SKM-1 treated with dmso at 0.1 percent for 144 hours (cell line): Measurements from ENCODE around the gene CHKB.
"Not testable (repeated sequence)": the region's sequence is repeated elsewhere in the genome, so short reads cannot be mapped to it uniquely, and the experiment has no call there.

ENCODE experiments used
- DNase-seq: peaks from one replicate; lab custom pipeline; 2025; ENCODE audit not compliant: unreplicated experiment; lab: John Stamatoyannopoulos, UW

The CHKB gene

GRCh38 chr22:50612528-50613221, 30.0 kb upstream of the CHKB start:
- DNase-seq, result no peak

- no peak for DNase-seq
Observed at GRCh38 chr22:50612168-50612527, 29.5 kb upstream of the CHKB start.

DNA sequence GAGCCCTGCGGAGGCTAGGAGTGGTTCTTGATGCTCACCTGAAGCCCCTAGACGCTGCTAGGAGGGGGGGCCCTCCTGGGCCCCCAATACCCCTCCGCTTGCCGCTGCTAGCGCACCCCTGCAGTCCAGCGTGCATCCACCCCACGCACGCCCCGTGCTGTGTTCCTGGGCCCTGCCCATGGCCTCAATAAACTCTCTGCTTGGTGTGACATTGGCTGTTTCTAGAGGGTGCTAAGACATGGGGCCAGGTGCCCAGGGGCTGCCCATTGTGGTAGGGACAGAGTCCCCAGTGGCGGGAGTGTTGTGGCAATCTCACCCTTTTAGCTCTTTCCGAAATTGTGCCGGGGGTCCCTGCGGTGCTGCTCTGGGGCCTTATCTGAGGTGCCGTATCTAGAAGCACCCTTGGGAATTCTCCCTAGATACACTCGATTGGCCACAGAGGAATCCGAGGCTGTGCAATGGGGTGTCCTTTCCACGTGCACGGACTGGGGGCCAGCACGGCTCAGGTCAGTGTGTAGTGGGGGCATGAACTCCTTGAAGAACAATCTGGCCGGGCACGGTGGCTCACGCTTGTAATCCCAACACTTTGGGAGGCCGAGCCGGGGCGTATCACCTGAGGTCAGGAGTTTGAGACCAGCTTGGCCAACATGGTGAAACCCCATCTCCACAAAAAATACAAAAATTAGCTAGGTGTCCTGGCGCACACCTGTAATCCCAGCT, 28.9 kb upstream of the CHKB start:
- no peak for DNase-seq

DNA sequence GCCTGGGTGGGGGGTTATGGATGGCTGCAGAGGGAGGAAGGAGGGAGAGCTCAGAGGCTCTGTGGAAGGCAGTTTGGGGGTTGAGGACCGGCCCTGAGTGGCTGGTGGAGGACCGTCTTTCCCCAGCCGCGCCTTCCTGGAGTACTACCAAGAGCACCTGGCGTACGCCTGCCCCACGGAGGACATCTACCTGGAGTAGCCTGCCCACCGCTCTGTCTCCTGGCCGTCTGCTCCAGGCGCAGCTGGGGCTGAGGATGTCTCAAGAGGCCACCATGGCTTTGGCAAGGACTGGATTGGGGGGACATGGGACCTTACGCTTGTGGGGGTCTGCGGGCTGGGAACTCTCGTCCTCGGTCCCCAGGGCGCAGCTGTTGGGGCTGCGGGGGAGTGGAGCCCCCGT, 27.9 kb upstream of the CHKB start:
- no peak for DNase-seq

GRCh38 chr22:50610041-50610451, 27.4 kb upstream of the CHKB start:
- no peak for DNase-seq

DNA sequence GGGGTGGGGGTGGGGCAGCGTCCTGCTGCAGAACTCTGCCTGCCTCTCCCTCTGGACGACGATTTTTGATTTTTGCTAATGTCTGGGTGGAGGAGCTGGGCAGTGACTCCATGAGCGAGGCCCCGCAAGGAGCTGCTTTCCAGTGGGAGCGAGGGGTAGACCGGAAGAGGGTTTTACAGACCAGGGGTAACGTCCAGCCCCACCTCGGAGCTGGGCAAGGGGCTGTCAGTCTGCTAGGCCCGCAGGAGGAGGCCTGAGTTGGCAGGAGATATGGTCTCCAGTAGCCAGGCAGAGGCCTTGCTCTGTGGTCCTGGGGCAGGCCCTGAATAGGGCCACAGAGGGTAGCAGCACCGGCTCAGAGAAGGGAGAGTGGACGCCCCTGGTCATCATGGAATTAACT, 26.9 kb upstream of the CHKB start:
- DNase-seq, result no peak

- DNase-seq, result no peak
Observed at GRCh38 chr22:50608996-50609395, 26.3 kb upstream of the CHKB start.

DNA sequence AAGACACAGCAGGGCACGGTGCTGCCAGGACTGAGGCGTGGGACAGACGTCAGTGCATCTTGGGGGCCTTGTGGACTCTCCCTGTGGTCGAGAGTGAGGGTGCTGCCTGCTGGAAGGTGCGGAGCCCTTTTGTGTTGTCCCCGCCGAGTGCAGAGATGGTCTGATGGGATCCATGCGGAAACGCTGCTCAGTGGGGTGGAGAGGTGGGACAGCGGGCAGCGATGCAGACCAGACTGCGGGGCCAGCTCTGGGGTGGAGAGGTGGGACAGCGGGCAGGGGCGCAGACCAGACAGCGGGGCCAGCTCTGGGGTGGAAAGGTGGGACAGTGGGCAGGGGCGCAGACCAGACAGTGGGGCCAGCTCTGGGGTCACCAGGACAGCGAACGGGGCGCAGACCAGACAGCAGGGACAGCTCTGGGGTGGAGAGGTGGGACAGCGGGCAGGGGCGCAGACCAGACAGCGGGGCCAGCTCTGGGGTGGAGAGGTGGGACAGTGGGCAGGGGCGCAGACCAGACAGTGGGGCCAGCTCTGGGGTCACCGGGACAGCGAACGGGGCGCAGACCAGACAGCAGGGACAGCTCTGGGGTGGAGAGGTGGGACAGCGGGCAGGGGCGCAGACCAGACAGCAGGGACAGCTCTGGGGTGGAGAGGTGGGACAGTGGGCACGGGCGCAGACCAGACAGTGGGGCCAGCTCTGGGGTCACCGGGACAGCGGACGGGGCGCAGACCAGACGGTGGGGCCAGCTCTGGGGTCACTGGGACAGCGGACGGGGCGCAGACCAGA, 25.6 kb upstream of the CHKB start:
- DNase-seq, result not testable (repeated sequence)

DNA sequence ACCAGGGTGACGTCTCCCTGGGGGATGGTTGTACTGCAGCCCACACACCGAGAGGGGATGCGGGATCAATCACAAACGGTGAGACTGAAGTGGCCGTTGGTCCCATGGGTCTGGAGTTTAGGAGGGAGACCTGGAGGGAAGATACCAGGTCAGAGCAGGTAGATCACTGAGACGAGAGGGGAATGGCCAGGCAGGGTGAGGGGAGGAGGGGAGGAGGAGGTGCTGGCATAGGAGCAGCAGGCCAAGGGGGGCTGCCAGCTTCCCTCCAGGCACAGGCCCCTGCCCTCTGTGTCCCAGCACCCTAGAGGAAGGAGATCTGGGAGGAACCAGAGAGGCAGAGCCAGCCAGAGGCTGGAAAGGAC, 25.0 kb upstream of the CHKB start:
- DNase-seq, result no peak

DNA sequence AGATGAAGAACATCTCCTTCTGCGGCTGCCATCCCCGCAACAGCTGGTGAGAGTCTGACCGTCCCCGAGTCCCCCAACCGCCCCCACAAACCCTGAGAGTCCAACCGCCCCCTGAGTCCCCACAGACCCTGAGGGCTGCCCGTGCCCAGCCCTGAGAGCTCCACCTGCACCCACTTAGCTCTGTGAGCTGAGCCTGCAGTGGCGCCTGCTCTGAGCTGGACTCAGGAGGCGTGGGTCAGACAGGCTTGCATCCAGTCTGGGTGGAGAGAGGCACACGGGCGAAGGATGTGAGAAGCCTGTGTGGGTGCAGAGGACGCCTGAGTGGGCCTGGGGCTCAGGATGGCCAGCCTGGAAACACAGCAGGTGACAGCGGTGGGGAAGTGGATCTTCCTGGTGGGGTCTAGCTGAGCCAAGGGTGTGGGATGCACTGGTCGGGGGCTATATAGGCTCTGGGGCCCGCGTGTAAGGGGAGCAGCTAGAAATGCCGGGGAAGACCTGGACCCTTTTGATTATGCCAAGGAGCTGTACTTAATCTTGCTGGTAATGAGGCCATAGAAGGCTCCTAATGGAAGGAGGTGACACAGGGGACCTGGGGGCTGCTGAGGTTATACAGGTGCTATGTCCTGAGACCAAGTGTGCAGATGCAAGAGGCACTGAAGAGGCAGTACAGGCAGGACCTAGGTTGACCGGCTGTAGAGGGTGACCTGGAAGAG, 24.5 kb upstream of the CHKB start:
- no peak for DNase-seq

GRCh38 chr22:50606165-50606945, 23.7 kb upstream of the CHKB start:
- no peak for DNase-seq

DNA sequence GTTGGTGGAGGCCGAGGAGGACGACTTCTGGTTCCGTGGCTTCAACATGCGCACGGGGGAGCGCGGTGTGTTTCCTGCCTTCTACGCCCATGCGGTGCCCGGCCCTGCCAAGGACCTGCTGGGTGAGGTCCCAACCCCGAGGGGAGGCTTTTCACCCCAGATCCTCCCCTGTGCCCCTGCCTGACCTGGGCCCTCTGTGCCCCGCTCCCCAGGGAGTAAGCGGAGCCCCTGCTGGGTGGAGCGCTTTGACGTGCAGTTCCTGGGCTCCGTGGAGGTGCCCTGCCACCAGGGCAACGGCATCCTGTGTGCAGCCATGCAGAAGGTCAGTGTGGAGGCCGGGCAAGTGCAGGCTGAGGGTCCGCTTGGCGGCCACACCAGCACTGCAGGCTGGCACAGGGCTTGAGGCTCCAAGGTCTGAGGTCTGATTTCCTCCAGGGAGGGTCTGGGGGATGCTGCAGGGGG, 23.0 kb upstream of the CHKB start:
- DNase-seq, result no peak

DNA sequence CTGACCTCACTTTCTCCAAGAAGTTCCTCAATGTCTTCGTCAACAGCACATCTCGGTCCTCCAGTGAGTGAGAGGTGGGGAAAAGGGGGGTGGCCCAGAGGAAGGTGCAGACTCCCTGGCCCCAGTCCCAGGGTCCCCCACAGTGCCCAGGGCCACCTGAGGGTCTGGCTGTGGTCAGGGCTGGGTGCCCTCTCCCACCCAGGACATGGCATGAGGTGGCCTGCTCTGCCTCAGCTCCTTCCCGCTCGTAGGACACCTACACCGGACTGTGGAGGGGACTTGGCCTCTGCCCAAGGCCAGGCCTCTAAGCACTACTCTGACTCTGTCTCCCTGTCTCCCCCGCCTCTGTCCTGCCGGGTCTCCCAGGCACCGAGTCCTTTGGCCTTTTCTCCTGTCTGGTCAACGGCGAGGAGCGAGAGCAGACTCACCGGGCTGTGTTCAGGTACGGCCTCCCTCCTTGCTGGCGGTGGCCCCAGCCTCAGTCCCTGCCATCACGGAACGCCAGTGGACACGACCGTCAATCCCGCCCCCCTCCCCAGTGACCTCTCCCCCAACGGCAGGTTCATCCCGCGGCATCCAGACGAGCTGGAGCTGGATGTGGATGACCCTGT, 22.5 kb upstream of the CHKB start:
- DNase-seq, result no peak

- no peak for DNase-seq
Observed at GRCh38 chr22:50604256-50605001, 21.8 kb upstream of the CHKB start.

- no peak for DNase-seq
Observed at GRCh38 chr22:50603511-50604255, 21.0 kb upstream of the CHKB start.

- no peak for DNase-seq
Observed at GRCh38 chr22:50602338-50602700, 19.7 kb upstream of the CHKB start.

- DNase-seq, result no peak
Observed at GRCh38 chr22:50601669-50602337, 19.2 kb upstream of the CHKB start.

- no peak for DNase-seq
Observed at GRCh38 chr22:50600967-50601668, 18.5 kb upstream of the CHKB start.
